Kidney glomerular epithelial cell (primary cell): ENCODE measurements around the gene KCTD2.
"Not testable (repeated sequence)": the region's sequence is repeated elsewhere in the genome, so short reads cannot be mapped to it uniquely, and the experiment has no call there.

Experiments
- DNase-seq: peaks from one replicate; lab custom pipeline; 2025; lab: John Stamatoyannopoulos, UW

KCTD2 gene

GRCh38 chr17:75051941-75052340 lies 4.9 kb downstream of the KCTD2 start:
- DNase-seq, result no peak

GRCh38 chr17:75059369-75060345 lies 12.6 kb downstream of the KCTD2 start:
- DNase-seq, result peak; percentile 16

GRCh38 chr17:75060434-75061054 lies 13.5 kb downstream of the KCTD2 start:
- DNase-seq, result no peak

GRCh38 chr17:75061055-75061438 lies 14.0 kb downstream of the KCTD2 start:
- no peak for DNase-seq

- DNase-seq, result no peak
Measured at GRCh38 chr17:75061618-75062017, 14.6 kb downstream of the KCTD2 start.

GRCh38 chr17:75063201-75063600 lies 16.2 kb downstream of the KCTD2 start:
- no peak for DNase-seq

- no peak for DNase-seq
Measured at GRCh38 chr17:75063626-75064025, 16.6 kb downstream of the KCTD2 start.

GRCh38 chr17:75064040-75064439 lies 17.0 kb downstream of the KCTD2 start:
- no peak for DNase-seq

- DNase-seq, result no peak
Measured at GRCh38 chr17:75064460-75064859, 17.4 kb downstream of the KCTD2 start.

- no peak for DNase-seq
Measured at GRCh38 chr17:75064867-75065561, 18.0 kb downstream of the KCTD2 start.

- DNase-seq, result peak; percentile 12
Measured at GRCh38 chr17:75065562-75066151, 18.6 kb downstream of the KCTD2 start.

GRCh38 chr17:75067856-75068255 lies 20.8 kb downstream of the KCTD2 start:
- no peak for DNase-seq

GRCh38 chr17:75068750-75069149 lies 21.7 kb downstream of the KCTD2 start:
- DNase-seq, result no peak

- DNase-seq, result peak; percentile 46
Measured at GRCh38 chr17:75069783-75070182, 22.8 kb downstream of the KCTD2 start.

- DNase-seq, result not testable (repeated sequence)
Measured at GRCh38 chr17:75071478-75072271, 24.6 kb downstream of the KCTD2 start.

GRCh38 chr17:75072909-75073308 lies 25.9 kb downstream of the KCTD2 start:
- DNase-seq, result not testable (repeated sequence)

- DNase-seq, result no peak
Measured at GRCh38 chr17:75073618-75074047, 26.6 kb downstream of the KCTD2 start.

- DNase-seq, result no peak
Measured at GRCh38 chr17:75074532-75074931, 27.5 kb downstream of the KCTD2 start.

- no peak for DNase-seq
Measured at GRCh38 chr17:75075597-75076336, 28.7 kb downstream of the KCTD2 start.

GRCh38 chr17:75077072-75077495 lies 30.1 kb downstream of the KCTD2 start:
- no peak for DNase-seq
